8988T (cell line): ENCODE measurements around the gene TOR1B.
"Not testable (repeated sequence)": the region's sequence is repeated elsewhere in the genome, so short reads cannot be mapped to it uniquely, and the experiment has no call there.

Experiments
- DNase-seq: peaks from one replicate; pipeline ENCODE4 v3.0.0; 2011

The TOR1B gene

GRCh38 chr9:129776938-129777768 is 25.8 kb upstream of the TOR1B start:
- DNase-seq = peak; percentile 81

- no peak for DNase-seq
Observed at GRCh38 chr9:129777769-129778130, 25.2 kb upstream of the TOR1B start.

GRCh38 chr9:129778469-129778868 is 24.5 kb upstream of the TOR1B start:
- DNase-seq = no peak

GRCh38 chr9:129779560-129780190 is 23.3 kb upstream of the TOR1B start:
- DNase-seq = no peak

GRCh38 chr9:129781131-129781530 is 21.9 kb upstream of the TOR1B start:
- no peak for DNase-seq

GRCh38 chr9:129781981-129782380 is 21.0 kb upstream of the TOR1B start:
- DNase-seq = no peak

GRCh38 chr9:129783516-129784361 is 19.2 kb upstream of the TOR1B start:
- peak; percentile 78 for DNase-seq

- DNase-seq = not testable (repeated sequence)
Observed at GRCh38 chr9:129784970-129785369, 18.0 kb upstream of the TOR1B start.

GRCh38 chr9:129785866-129786265 is 17.1 kb upstream of the TOR1B start:
- no peak for DNase-seq

- DNase-seq = no peak
Observed at GRCh38 chr9:129786481-129786880, 16.5 kb upstream of the TOR1B start.

- DNase-seq = no peak
Observed at GRCh38 chr9:129794549-129794948, 8.4 kb upstream of the TOR1B start.

GRCh38 chr9:129796029-129796428 is 7.0 kb upstream of the TOR1B start:
- DNase-seq = not testable (repeated sequence)

- DNase-seq = no peak
Observed at GRCh38 chr9:129798973-129799372, 4.0 kb upstream of the TOR1B start.

- no peak for DNase-seq
Observed at GRCh38 chr9:129801504-129801903, 1.5 kb upstream of the TOR1B start.

- DNase-seq = no peak
Observed at GRCh38 chr9:129803676-129804060, 684 bp downstream of the TOR1B start.

- no peak for DNase-seq
Observed at GRCh38 chr9:129806061-129806460, 3.1 kb downstream of the TOR1B start.

GRCh38 chr9:129809346-129809745 is 6.4 kb downstream of the TOR1B start:
- DNase-seq = no peak

GRCh38 chr9:129810116-129810515 is 7.1 kb downstream of the TOR1B start:
- no peak for DNase-seq

- DNase-seq = no peak
Observed at GRCh38 chr9:129810788-129811187, 7.8 kb downstream of the TOR1B start.

- no peak for DNase-seq
Observed at GRCh38 chr9:129811967-129812363, 9.0 kb downstream of the TOR1B start.

- no peak for DNase-seq
Observed at GRCh38 chr9:129812385-129812784, 9.4 kb downstream of the TOR1B start.

- DNase-seq = no peak
Observed at GRCh38 chr9:129813661-129814060, 10.7 kb downstream of the TOR1B start.

GRCh38 chr9:129814432-129815223 is 11.6 kb downstream of the TOR1B start:
- DNase-seq = no peak
